ENCODE results near the gene CLDN3.
A peak's percentile ranks its signal among the peaks of the same experiment; 100 is the strongest.
"Not testable (repeated sequence)": the region's sequence is repeated elsewhere in the genome, so short reads cannot be mapped to it uniquely, and the experiment has no call there.

The CLDN3 gene, protein sequence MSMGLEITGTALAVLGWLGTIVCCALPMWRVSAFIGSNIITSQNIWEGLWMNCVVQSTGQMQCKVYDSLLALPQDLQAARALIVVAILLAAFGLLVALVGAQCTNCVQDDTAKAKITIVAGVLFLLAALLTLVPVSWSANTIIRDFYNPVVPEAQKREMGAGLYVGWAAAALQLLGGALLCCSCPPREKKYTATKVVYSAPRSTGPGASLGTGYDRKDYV

GRCh38 chr7:73770002-73770859 lies at the start of gene CLDN3:
Gene CLDN3, minus strand, starts transcription at chr7:73770270. Its CDS starts 221 bp downstream, at chr7:73770049.
- peak; percentile 98 for DNase-seq

DNA sequence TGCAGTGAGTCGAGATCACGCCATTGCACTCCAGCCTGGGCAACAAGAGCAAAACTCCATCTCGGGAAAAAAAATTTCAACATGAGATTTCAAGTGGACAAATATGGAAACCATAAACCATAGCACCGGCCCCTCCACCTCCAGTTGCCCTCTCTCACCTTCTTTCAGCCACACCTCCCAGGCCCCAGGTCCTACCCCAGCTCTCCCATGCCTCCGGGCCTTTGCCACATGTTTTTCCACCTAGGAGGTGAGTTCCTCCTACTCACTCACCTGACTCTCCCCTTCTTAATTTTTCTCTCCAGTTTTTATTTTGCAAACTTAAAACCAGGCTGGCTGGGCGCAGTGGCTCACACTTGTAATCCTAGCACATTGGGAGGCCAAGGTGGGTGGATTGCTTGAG lies 47.1 kb upstream of the CLDN3 start:
- no peak for DNase-seq

- DNase-seq = no peak
Measured at GRCh38 chr7:73815436-73815835, 45.4 kb upstream of the CLDN3 start.

DNA sequence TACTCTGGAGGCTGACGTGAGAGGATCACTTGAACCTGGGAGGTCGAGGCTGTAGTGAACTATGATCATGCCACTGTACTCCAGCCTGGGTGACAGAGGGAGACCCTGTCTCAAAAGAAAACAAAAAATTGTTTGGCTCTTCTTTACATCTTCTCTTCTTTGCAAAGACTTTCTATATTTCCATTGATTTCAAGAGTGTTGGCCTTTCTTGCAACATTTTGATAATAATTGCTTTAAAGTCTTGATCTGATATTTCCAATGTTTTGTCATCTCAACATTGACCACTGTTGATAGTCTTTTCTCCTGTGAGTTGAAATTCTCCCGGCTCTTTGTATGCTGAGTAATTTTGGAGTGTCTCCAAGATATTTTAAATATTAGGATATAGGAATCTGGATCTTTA lies 42.9 kb upstream of the CLDN3 start:
- no peak for DNase-seq

DNA sequence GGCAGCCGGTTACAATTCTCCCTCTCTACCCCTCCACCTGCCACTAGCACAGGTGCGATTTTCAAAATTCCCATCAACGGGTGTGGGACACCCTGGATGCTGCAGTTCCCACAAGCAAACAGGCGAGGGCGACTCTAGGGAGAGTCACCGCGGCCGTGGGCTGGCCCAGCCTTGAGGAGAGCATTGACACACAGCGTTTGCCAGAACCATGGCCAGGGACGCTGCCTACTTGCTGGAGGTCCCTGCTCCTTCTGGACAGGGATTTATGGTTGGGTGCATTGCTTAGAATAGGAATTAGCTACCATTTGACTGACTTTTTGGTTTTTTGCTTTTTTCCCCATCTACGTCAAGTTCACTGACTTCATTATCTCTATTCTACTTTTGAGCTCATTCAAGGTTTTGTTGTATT lies 41.7 kb upstream of the CLDN3 start:
- DNase-seq = peak; percentile 83

- no peak for DNase-seq
Measured at GRCh38 chr7:73810998-73811360, 40.9 kb upstream of the CLDN3 start.

DNA sequence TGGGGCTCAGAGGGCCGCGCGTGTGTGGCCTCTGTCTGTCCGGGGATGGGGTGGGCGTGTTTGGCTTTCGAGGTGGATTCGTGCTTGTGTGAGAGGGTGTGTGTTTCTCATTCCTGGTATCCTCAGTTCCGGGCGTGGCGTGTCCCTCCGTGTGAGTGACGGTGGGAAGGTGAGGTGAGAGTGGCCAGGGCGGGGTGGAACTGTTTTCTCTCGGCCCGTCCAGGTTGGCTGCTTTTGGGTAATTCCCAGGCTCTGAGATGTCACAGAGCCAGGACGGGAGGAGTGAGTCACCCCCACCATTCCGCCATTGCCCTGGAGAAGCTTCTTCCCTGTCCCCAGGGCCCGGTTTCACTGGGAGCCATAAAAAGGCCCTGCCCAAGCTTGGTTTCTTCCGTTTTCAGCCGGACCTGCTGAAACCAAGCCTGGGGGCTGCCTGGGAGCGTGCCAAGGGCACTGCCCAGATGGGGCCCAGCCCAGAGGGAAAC lies 39.4 kb upstream of the CLDN3 start:
- DNase-seq = no peak

- DNase-seq = no peak
Measured at GRCh38 chr7:73802459-73802858, 32.4 kb upstream of the CLDN3 start.

GRCh38 chr7:73801577-73801976 lies 31.5 kb upstream of the CLDN3 start:
- DNase-seq = no peak

GRCh38 chr7:73799282-73800141 lies 29.4 kb upstream of the CLDN3 start:
- DNase-seq = no peak

GRCh38 chr7:73797176-73797575 lies 27.1 kb upstream of the CLDN3 start:
- not testable (repeated sequence) for DNase-seq

GRCh38 chr7:73796656-73797055 lies 26.6 kb upstream of the CLDN3 start:
- DNase-seq = not testable (repeated sequence)

- DNase-seq = not testable (repeated sequence)
Measured at GRCh38 chr7:73795188-73795587, 25.1 kb upstream of the CLDN3 start.

GRCh38 chr7:73791170-73791690 lies 21.2 kb upstream of the CLDN3 start:
- DNase-seq = not testable (repeated sequence)

DNA sequence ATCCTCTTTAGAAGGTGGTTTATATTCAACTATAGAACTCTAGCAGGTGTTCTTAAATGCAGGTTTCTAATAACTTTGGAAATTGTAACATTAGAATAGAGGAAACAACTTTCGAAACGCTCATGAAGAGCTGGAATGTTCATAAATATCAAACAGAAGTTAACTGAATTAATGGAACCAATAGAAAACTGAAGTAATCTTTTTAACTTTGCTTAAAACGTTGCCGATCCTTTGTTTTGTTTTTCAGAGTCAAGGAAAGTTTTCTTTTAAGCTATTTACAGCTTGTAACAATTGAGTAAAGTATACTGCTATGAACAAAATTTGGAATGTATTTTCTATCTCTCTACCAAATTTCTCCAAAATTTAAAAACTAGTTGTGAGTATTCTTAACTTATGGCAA lies 19.0 kb upstream of the CLDN3 start:
- DNase-seq = no peak

DNA sequence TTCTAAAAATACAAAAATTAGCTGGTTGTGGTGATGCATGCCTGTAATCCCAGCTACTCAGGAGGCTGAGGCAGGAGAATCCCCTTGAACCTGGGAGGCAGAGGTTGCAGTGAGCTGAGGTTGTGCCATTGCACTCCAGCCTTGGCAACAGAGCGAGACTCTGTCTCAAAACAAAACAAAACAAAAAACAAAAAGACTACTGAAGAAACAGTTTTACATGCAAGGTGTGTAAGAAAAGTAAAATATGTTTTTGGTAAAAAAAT lies 17.6 kb upstream of the CLDN3 start:
- not testable (repeated sequence) for DNase-seq

- DNase-seq = no peak
Measured at GRCh38 chr7:73786588-73786987, 16.5 kb upstream of the CLDN3 start.

DNA sequence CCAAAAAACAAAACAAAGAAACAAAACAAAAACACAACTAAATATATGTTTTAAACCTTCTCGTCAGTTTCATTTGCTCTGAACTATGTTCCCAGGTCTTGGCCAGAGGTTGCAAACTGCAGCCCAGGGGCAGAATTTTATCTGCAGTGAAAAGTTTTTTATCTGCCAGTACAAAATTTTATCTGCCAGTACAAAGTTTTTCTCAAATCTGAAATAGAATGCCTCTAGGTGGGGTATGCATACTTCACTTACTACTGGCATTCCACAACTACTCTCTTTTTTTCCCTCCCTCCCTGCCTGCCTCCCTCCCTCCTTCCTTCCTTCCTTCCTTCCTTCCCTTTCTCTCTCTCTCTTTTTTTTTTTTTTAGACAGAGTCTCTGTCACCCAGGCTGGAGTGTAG lies 9.4 kb upstream of the CLDN3 start:
- DNase-seq = no peak

DNA sequence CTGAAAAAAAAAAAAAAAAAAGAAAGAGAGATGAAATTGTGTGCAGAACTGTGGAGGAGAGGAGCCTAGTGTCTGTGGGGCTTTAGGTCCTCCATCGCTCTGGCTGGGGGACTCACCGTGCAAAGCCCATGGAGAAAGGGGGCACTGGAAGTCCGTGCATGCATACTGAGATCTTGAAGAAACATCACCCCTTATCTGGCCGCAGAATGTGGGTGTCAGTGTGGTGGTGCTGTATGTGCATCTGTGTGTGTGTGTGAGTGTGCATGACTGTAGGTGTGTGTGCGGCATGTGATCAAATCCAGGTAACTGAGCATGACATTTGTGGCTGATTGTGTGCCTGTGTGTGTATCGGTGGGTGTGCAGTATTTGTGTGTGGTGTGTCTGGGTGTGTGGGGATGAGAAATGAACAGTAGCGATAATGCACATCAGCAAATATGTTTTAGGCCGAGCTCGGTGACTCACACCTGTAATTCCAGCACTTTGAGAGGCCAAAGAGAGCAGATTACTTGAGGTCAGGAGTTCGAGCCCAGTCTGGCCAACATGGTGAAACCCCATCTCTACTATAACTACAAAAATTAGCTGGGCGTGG lies 8.8 kb upstream of the CLDN3 start:
- no peak for DNase-seq

DNA sequence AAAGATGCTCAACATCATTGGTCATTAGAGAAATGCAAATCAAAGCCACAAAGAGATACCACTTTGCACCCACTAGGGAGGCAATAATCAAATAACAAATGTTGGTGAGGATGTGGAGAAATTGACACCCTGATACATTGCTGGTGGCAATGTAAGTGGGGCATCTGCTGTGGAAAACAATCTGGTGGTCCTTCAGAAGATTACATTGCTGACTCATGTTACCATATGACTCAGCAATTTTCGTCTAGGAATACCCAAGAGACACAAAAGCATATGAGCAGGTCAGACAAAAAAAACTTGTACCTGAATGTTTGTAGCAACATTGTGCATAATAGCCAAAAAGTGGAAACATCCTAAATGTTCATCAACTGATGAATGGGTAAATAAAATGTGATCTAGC lies 4.9 kb upstream of the CLDN3 start:
- DNase-seq = no peak

DNA sequence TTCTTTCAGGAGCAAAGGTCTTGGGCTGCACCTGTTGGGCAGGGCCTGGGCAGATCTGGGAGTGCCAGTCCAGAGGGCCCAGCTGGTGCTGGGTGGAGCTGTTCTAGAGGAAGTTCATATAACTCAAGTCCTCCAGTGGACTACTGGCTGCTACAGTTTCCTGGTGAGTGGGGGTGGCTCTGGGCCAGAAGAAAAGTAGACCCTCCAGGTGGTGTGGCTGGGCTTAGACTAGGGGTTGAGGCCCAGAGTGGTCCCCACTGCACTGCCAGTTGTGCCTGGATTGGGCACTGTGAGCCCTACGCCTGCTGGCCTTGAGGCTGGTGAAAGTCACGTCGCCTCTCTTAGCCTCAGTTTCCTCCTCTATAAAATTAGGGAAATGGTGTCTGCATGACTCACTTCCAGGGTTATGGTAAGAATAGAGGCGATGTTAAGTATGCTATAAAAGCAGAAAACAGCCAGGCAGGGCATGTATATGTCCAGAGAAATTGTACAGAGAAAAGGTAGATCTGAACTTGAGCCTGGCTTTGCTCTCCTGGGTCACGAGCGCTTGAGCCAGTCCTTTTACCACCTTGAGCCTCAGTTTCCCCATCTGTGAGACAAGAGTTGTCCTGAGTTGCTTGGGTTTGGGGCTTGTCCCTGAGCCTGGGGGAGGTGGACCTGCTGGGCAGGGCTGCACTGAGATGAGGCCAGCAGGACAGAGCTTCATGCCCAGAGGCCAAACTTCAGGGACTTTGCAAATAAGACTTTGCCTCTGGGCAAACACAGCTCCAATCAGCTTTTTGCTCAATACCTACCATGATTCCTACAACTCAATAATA lies 3.8 kb upstream of the CLDN3 start:
- DNase-seq = peak; percentile 81
